AG04449 (cell line): Measurements from ENCODE around the gene RAB40B.

Experiments
- CTCF ChIA-PET: fragments of 350-600 bp; formaldehyde crosslinking; extraction: SDS; loops from one replicate; lab custom pipeline; 2021; ENCODE audit warnings: antibody characterized with exemption; lab: Yijun Ruan, JAX
- POLR2A ChIA-PET: fragments of 400-600, 350-600 bp; formaldehyde crosslinking; extraction: SDS; loops from one replicate; lab custom pipeline; 2020; ENCODE audit warnings: antibody characterized with exemption, inconsistent platforms; lab: Yijun Ruan, JAX
- DNase-seq: peaks from one replicate; pipeline ENCODE4 v3.0.0-alpha.2; 2010; ENCODE audit warnings: low read depth, low spot score
- H3K4me3 ChIP-seq: 2 replicates; pipeline ENCODE4 v1.5.1; 2011; ENCODE audit warnings: low read depth, mild to moderate bottlenecking, control low read depth, low read length
- CTCF ChIP-seq: IDR thresholded peaks from one replicate; pipeline ENCODE4 v1.5.1; 2011; ENCODE audit warnings: mild to moderate bottlenecking, moderate library complexity, low read length, control low read depth, inconsistent platforms; ENCODE audit not compliant: insufficient read depth; ENCODE audit errors: missing control alignments

The RAB40B gene

GRCh38 chr17:82619211-82619610 lies 79.3 kb downstream of the RAB40B start:
- no peak for TF ChIP-seq CTCF
- CTCF ChIA-PET = no interaction called here
- no peak overlapping the region for H3K4me3 ChIP-seq
- POLR2A ChIA-PET = no interaction called here
- no peak for DNase-seq

GRCh38 chr17:82616021-82616711 lies 82.3 kb downstream of the RAB40B start:
- no peak for TF ChIP-seq CTCF
- ChIA-PET POLR2A (no interaction called here), CTCF (no interaction called here)
- no peak overlapping the region for H3K4me3 ChIP-seq
- no peak for DNase-seq

DNA sequence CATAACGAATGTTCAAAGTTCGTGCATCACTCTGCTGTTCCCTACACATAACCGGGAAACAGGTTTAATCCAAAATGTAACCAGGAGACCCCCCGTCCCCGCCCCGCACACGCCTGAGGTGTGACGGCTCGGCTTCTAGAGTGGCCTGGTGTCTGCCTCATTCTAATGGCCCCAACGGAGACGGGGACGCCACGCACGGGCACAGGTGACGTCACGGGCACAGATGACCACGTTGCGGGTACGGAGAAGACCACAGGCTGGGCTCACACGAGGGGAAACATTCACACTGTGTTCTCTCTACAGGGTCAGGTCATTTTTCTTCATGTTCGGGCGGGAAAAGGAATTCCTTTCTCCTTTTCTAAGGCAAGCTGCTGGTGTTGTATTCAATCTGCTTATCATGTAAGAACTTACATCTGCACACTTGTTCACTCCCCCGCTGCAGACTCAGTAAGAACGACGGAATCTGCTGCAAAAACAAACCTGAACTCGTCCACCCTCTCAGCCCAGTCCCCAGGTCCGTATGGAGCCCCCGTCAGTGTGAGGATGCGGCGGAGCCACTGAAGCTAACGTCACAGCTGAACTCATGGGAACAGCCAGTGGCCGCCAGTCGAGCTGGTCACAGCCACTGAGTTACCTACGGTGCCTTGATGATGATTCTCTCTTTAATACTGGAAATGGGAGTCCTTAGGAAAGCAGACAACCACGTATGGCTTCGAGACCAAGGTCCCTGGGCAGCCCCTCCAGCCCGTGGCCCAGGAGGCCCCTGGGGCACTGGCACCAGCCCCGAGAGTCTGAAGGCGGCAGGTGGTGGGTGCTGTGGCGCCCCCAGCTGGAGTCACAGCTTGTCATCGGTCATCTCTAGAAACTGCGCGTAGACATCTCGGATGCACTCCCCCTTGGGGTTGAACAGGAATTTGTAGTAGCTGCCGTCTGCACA lies 83.1 kb downstream of the RAB40B start:
- CTCF ChIA-PET = no interaction called here
- no peak for TF ChIP-seq CTCF
- H3K4me3 ChIP-seq = no peak overlapping the region
- POLR2A ChIA-PET = no interaction called here
- DNase-seq = no peak

DNA sequence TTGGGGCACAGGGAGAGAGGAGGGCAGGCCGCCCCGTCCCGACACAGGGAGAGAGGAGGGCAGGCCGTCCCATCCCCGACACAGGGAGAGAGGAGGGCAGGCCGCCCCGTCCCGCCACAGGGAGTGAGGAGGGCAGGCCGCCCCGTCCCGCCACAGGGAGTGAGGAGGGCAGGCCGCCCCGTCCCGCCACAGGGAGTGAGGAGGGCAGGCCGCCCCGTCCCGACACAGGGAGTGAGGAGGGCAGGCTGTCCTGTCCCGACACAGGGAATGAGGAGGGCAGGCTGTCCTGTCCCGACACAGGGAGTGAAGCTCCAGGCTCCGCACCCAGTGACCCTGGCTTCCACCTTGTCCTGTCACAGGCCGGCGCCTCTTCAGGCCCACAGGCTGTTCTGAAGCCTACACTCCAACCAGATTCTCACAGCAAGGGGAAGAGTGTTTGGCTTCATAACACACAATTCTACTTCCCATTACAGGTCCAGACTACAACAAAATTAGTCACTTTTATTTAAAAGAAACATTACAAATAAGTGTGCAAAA lies 84.3 kb downstream of the RAB40B start:
- CTCF ChIA-PET = no interaction called here
- H3K4me3 ChIP-seq = no peak overlapping the region
- POLR2A ChIA-PET = no interaction called here
- no peak for DNase-seq
- TF ChIP-seq CTCF = no peak

DNA sequence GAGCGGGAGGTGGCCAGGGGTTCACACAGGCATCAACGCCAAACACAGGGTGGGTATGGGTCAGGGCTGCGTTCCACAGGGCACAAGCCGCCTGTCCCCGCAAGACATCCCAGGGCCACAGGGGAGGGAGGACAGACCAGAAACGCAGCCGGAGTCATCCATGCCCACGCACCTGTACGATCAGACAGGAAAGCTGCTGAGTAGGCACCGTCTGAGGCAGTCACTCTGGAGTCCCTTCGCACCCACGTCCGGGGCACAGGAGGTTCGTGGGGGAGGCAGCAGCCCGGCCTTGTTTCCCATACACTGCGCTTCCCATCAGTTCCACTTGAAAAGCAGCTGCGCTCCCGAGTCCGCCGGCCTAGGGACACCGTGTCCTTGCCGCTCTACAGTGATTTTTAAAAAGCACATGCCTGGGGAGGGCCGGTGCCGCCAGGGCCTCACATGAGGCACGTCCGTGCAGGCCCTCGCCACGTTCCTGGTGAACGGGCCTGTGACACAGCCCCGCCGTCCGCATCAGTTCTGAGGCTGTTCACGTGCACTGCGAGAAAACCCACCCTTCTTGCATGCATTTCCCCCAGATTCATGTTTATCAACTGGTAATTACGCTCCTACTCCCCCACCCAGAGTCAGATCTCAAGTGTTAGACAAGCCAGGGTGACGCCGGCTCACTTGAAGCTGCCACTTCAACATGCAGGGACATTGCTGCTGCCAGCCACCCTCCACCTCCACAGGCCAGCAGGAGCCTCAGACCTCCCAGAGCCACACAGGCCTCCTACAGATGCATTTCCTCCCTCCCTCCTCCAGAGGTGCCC lies 85.0 kb downstream of the RAB40B start:
- DNase-seq = no peak
- no peak overlapping the region for H3K4me3 ChIP-seq
- CTCF ChIA-PET = no interaction called here
- POLR2A ChIA-PET = no interaction called here
- TF ChIP-seq CTCF = no peak
